ENCODE data around the gene NAA40.
A peak's percentile ranks its signal among the peaks of the same experiment; 100 is the strongest.
"Not testable (repeated sequence)": the region's sequence is repeated elsewhere in the genome, so short reads cannot be mapped to it uniquely, and the experiment has no call there.

The NAA40 gene

DNA sequence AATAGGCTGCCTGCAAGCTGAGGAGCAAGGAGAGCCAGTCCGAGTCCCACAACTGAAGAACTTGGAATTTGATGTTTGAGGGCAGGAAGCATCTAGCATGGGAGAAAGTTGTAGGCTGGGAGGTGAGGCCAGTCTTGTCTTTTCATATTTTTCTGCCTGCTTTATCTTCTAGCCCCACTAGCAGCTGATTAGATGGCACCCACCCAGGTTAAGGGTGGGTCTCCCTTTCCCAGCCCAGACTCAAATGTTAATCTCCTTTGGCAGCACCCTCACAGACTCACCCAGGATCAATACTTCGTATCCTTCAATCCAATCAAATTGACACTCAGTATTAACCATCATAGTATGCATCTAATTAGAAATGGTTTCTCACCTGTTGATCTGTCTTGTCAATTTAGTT lies 30.7 kb downstream of the NAA40 start:
- Histone ChIP-seq H3K27ac (replicated peaks; ENCODE audit: low read length) (no peak overlapping the region), H4K91ac (ENCODE audit: low read depth, low read length, poor library complexity) (no peak overlapping the region), H3K4me3 (ENCODE audit: low read length in 2 of 2) (no peak overlapping the region), H3K27me3 (ENCODE audit: control insufficient read depth in 3 of 3, insufficient read depth in 3 of 3, low read depth in 1 of 3, low read length in 3 of 3) (no peaks in the 10 kb centered on the region), H3K4me2 (ENCODE audit: insufficient read depth, low read length, poor library complexity, severe bottlenecking) (no peak overlapping the region), H2BK5ac (ENCODE audit: low read length) (no peak overlapping the region), H2AK5ac (ENCODE audit: low read depth, low read length) (no peak overlapping the region), H3K4ac (ENCODE audit: low read length) (no peak overlapping the region), H3K23ac (ENCODE audit: low read depth, low read length, poor library complexity) (no peak overlapping the region), H3K18ac (ENCODE audit: low read length) (no peak overlapping the region), H4K8ac (ENCODE audit: low read depth, low read length) (no peak overlapping the region), H3K4me1 (ENCODE audit: control insufficient read depth in 2 of 2, insufficient read depth in 1 of 2, low read depth in 1 of 2, low read length in 2 of 2) (peaks cover 1 to 5% of the 10 kb centered on the region in 2 donors), H2BK15ac (ENCODE audit: low read length) (no peak overlapping the region), H3K36me3 (replicated peaks in 1 of 2; ENCODE audit: control insufficient read depth in 2 of 2, insufficient read depth in 2 of 2, low read length in 2 of 2) (no peaks in the 10 kb centered on the region), H3K9me3 (replicated peaks in 1 of 2; ENCODE audit: control insufficient read depth in 2 of 2, insufficient read depth in 1 of 2, low read depth in 1 of 2, low read length in 2 of 2) (no peaks in the 10 kb centered on the region), H2BK12ac (ENCODE audit: low read length) (no peak overlapping the region), H3K79me1 (ENCODE audit: low read depth, low read length) (no peaks in the 10 kb centered on the region), H2AFZ (ENCODE audit: low read length) (no peak overlapping the region), H3K9ac (ENCODE audit: low read depth, low read length, poor library complexity) (no peak overlapping the region), H2BK120ac (ENCODE audit: low read depth, low read length) (no peak overlapping the region), H3K14ac (ENCODE audit: low read length) (no peak overlapping the region)
- no peak for DNase-seq (ENCODE audit: low spot score)
- no CpG with 5 or more reads among the region's 2 CpGs for WGBS, 2 donors (ENCODE audit: extremely low coverage in 2 of 2, insufficient read length in 2 of 2, insufficient replicate concordance in 1 of 2)

- Histone ChIP-seq H3K4me1 (ENCODE audit: control insufficient read depth in 2 of 2, insufficient read depth in 1 of 2, low read depth in 1 of 2, low read length in 2 of 2) (peaks cover 2% of the 10 kb centered on the region in 2 donors), H3K27me3 (ENCODE audit: control insufficient read depth in 3 of 3, insufficient read depth in 3 of 3, low read depth in 1 of 3, low read length in 3 of 3) (no peaks in the 10 kb centered on the region), H3K14ac (ENCODE audit: low read length) (no peak overlapping the region), H3K4me3 (ENCODE audit: low read length in 2 of 2) (no peak overlapping the region), H3K4me2 (ENCODE audit: insufficient read depth, low read length, poor library complexity, severe bottlenecking) (no peak overlapping the region), H2AK5ac (ENCODE audit: low read depth, low read length) (no peak overlapping the region), H3K9me3 (replicated peaks in 1 of 2; ENCODE audit: control insufficient read depth in 2 of 2, insufficient read depth in 1 of 2, low read depth in 1 of 2, low read length in 2 of 2) (no peaks in the 10 kb centered on the region), H4K8ac (ENCODE audit: low read depth, low read length) (no peak overlapping the region), H3K79me1 (ENCODE audit: low read depth, low read length) (peaks cover 3% of the 10 kb centered on the region), H3K4ac (ENCODE audit: low read length) (no peak overlapping the region), H3K27ac (replicated peaks; ENCODE audit: low read length) (no peak overlapping the region), H2AFZ (ENCODE audit: low read length) (no peak overlapping the region), H3K18ac (ENCODE audit: low read length) (no peak overlapping the region), H3K9ac (ENCODE audit: low read depth, low read length, poor library complexity) (no peak overlapping the region), H4K91ac (ENCODE audit: low read depth, low read length, poor library complexity) (no peak overlapping the region), H2BK5ac (ENCODE audit: low read length) (no peak overlapping the region), H2BK15ac (ENCODE audit: low read length) (peak overlapping the region; percentile 67), H3K23ac (ENCODE audit: low read depth, low read length, poor library complexity) (no peak overlapping the region), H3K36me3 (replicated peaks in 1 of 2; ENCODE audit: control insufficient read depth in 2 of 2, insufficient read depth in 2 of 2, low read length in 2 of 2) (peaks cover 0 to 2% of the 10 kb centered on the region in 2 donors), H2BK120ac (ENCODE audit: low read depth, low read length) (no peak overlapping the region), H2BK12ac (ENCODE audit: low read length) (no peak overlapping the region)
- no CpG with 5 or more reads among the region's 5 CpGs for WGBS, 2 donors (ENCODE audit: extremely low coverage in 2 of 2, insufficient read length in 2 of 2, insufficient replicate concordance in 1 of 2)
- DNase-seq (ENCODE audit: low spot score) = no peak
Measured at GRCh38 chr11:63970902-63971301, 32.1 kb downstream of the NAA40 start.

GRCh38 chr11:63973912-63974258 lies 35.1 kb downstream of the NAA40 start:
- Histone ChIP-seq H3K27ac (replicated peaks; ENCODE audit: low read length) (peak overlapping the region; percentile 26), H2AFZ (ENCODE audit: low read length) (peak overlapping the region; percentile 75), H3K4me1 (ENCODE audit: control insufficient read depth in 2 of 2, insufficient read depth in 1 of 2, low read depth in 1 of 2, low read length in 2 of 2) (peaks cover 14 to 23% of the 10 kb centered on the region in 2 donors), H3K36me3 (replicated peaks in 1 of 2; ENCODE audit: control insufficient read depth in 2 of 2, insufficient read depth in 2 of 2, low read length in 2 of 2) (peaks cover 5 to 14% of the 10 kb centered on the region in 2 donors)
- not testable (repeated sequence) for H2BK5ac ChIP-seq (ENCODE audit: low read length); DNase-seq (ENCODE audit: low spot score); H3K79me1 ChIP-seq (ENCODE audit: low read depth, low read length); H2BK15ac ChIP-seq (ENCODE audit: low read length); H3K9me3 ChIP-seq (replicated peaks in 1 of 2; ENCODE audit: control insufficient read depth in 2 of 2, insufficient read depth in 1 of 2, low read depth in 1 of 2, low read length in 2 of 2); H3K4me3 ChIP-seq (ENCODE audit: low read length in 2 of 2); H2AK5ac ChIP-seq (ENCODE audit: low read depth, low read length); H2BK12ac ChIP-seq (ENCODE audit: low read length); H3K14ac ChIP-seq (ENCODE audit: low read length); H2BK120ac ChIP-seq (ENCODE audit: low read depth, low read length); H3K23ac ChIP-seq (ENCODE audit: low read depth, low read length, poor library complexity); H3K18ac ChIP-seq (ENCODE audit: low read length); H3K27me3 ChIP-seq (ENCODE audit: control insufficient read depth in 3 of 3, insufficient read depth in 3 of 3, low read depth in 1 of 3, low read length in 3 of 3); H3K4ac ChIP-seq (ENCODE audit: low read length); H4K8ac ChIP-seq (ENCODE audit: low read depth, low read length); H4K91ac ChIP-seq (ENCODE audit: low read depth, low read length, poor library complexity); H3K9ac ChIP-seq (ENCODE audit: low read depth, low read length, poor library complexity); H3K4me2 ChIP-seq (ENCODE audit: insufficient read depth, low read length, poor library complexity, severe bottlenecking)
- no CpG with 5 or more reads among the region's 18 CpGs for WGBS, 2 donors (ENCODE audit: extremely low coverage in 2 of 2, insufficient read length in 2 of 2, insufficient replicate concordance in 1 of 2)

- H2BK15ac ChIP-seq (ENCODE audit: low read length) = peak within 1 kb of the TSS; percentile 91
- H3K4me1 ChIP-seq (ENCODE audit: control insufficient read depth in 2 of 2, insufficient read depth in 1 of 2, low read depth in 1 of 2, low read length in 2 of 2) = peaks cover 15 to 23% of the 10 kb centered on the region in 2 donors
- peak within 1 kb of the TSS; percentile 78 for H2BK5ac ChIP-seq (ENCODE audit: low read length)
- peak within 1 kb of the TSS; percentile 99 for H3K18ac ChIP-seq (ENCODE audit: low read length)
- peaks cover 3% of the 10 kb centered on the region for H3K79me1 ChIP-seq (ENCODE audit: low read depth, low read length)
- H3K4me3 ChIP-seq (ENCODE audit: low read length in 2 of 2) = peak within 1 kb of the TSS; percentile 90 to 98
- H4K91ac ChIP-seq (ENCODE audit: low read depth, low read length, poor library complexity) = no peak within 1 kb of the TSS
- H3K4ac ChIP-seq (ENCODE audit: low read length) = peak within 1 kb of the TSS; percentile 76
- H3K36me3 ChIP-seq (replicated peaks in 1 of 2; ENCODE audit: control insufficient read depth in 2 of 2, insufficient read depth in 2 of 2, low read length in 2 of 2) = peaks cover 10 to 20% of the 10 kb centered on the region in 2 donors
- peak within 1 kb of the TSS; percentile 95 for H3K14ac ChIP-seq (ENCODE audit: low read length)
- DNase-seq (ENCODE audit: low spot score) = peak; percentile 98
- peak within 1 kb of the TSS; percentile 96 for H3K27ac ChIP-seq (replicated peaks; ENCODE audit: low read length)
- H3K9me3 ChIP-seq (replicated peaks in 1 of 2; ENCODE audit: control insufficient read depth in 2 of 2, insufficient read depth in 1 of 2, low read depth in 1 of 2, low read length in 2 of 2) = no peaks in the 10 kb centered on the region
- peak within 1 kb of the TSS; percentile 46 for H2BK12ac ChIP-seq (ENCODE audit: low read length)
- H3K9ac ChIP-seq (ENCODE audit: low read depth, low read length, poor library complexity) = peak within 1 kb of the TSS; percentile 98
- no peaks in the 10 kb centered on the region for H3K27me3 ChIP-seq (ENCODE audit: control insufficient read depth in 3 of 3, insufficient read depth in 3 of 3, low read depth in 1 of 3, low read length in 3 of 3)
- H4K8ac ChIP-seq (ENCODE audit: low read depth, low read length) = no peak within 1 kb of the TSS
- no peak within 1 kb of the TSS for H2BK120ac ChIP-seq (ENCODE audit: low read depth, low read length)
- no CpG with 5 or more reads among the region's 67 CpGs for WGBS, 2 donors (ENCODE audit: extremely low coverage in 2 of 2, insufficient read length in 2 of 2, insufficient replicate concordance in 1 of 2)
- H2AFZ ChIP-seq (ENCODE audit: low read length) = peak within 1 kb of the TSS; percentile 80
- peak within 1 kb of the TSS; percentile 96 for H3K23ac ChIP-seq (ENCODE audit: low read depth, low read length, poor library complexity)
- H2AK5ac ChIP-seq (ENCODE audit: low read depth, low read length) = peak within 1 kb of the TSS; percentile 94
- peak within 1 kb of the TSS; percentile 69 for H3K4me2 ChIP-seq (ENCODE audit: insufficient read depth, low read length, poor library complexity, severe bottlenecking)
Measured at GRCh38 chr11:63974259-63975143, 35.7 kb downstream of the NAA40 start, which contains the start of gene COX8A. TSS of gene COX8A (plus strand) at chr11:63974620. CDS start at chr11:63974681, 61 bp downstream.
